Ovary (tissue), 3 donors: ENCODE measurements around the gene MDGA2.

Experiments
- EP300 ChIP-seq: sonication (generic); formaldehyde crosslinking; IDR thresholded peaks from one replicate; pipeline ENCODE4 v1.6.1; 2017; ENCODE audit warnings: antibody characterized with exemption
- TF ChIP-seq, protein P1 (sequence below), 3 donors: fragments of 450-650 bp in 2 of 3; fragments of 200-600 bp in 1 of 3; IDR thresholded peaks; one replicate each; pipeline versions ENCODE4 v1.5.1 to v1.8.0; 2016 to 2022; ENCODE audit warnings: antibody characterized with exemption in 3 of 3, mild to moderate bottlenecking in 1 of 3
- donor health status: DM: no; HTN: no; CAD: no.

DNA sequence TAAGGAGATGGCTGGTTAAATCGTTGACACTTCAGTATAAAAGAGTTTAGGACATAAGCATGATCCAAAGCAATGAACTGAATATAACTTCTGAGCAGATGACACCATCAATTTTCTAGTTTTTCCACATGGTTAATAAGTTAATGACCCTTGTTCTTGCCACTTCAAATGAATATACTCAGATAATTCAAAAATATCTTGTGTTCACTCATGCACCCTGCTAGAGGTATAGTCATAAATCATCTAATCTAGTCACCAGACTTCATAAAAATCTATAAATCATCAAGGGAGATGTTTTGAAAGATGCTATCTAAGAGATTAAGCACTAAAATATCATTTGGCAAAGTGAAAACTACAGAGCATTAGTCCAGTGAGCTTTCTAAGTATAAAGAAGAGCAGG lies 131.9 kb downstream of the MDGA2 start:
- TF ChIP-seq, protein P1, sequence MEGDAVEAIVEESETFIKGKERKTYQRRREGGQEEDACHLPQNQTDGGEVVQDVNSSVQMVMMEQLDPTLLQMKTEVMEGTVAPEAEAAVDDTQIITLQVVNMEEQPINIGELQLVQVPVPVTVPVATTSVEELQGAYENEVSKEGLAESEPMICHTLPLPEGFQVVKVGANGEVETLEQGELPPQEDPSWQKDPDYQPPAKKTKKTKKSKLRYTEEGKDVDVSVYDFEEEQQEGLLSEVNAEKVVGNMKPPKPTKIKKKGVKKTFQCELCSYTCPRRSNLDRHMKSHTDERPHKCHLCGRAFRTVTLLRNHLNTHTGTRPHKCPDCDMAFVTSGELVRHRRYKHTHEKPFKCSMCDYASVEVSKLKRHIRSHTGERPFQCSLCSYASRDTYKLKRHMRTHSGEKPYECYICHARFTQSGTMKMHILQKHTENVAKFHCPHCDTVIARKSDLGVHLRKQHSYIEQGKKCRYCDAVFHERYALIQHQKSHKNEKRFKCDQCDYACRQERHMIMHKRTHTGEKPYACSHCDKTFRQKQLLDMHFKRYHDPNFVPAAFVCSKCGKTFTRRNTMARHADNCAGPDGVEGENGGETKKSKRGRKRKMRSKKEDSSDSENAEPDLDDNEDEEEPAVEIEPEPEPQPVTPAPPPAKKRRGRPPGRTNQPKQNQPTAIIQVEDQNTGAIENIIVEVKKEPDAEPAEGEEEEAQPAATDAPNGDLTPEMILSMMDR (IDR thresholded peaks at IDR 0.05): no peak
- no peak for TF ChIP-seq EP300
